Right lobe of liver (tissue), 4 donors: ENCODE measurements around the gene OR2W1.

Source experiments
- CTCF ChIP-seq, 4 donors: fragments of 200-600 bp in 3 of 4; fragments of 450-650 bp in 1 of 4; IDR thresholded peaks; one replicate each; pipeline versions ENCODE4 v1.5.1 to v1.8.0; 2016 to 2022; ENCODE audit warnings: antibody characterized with exemption in 4 of 4, mild to moderate bottlenecking in 2 of 4
- POLR2A ChIP-seq: fragments of 450-650 bp; IDR thresholded peaks from one replicate; pipeline ENCODE4 v1.6.1; 2017; ENCODE audit warnings: antibody characterized with exemption, mild to moderate bottlenecking
- donor health status: DM: no; HTN: no; CAD: no.
- donor health status: DM: no; HTN: no; CAD: no.
- donor health status: DM: no; HTN: yes; CAD: no.

GRCh38 chr6:29092957-29093356, 48.0 kb upstream of the OR2W1 start:
- TF ChIP-seq POLR2A: no peak
- no peak for TF ChIP-seq CTCF (IDR thresholded peaks at IDR 0.05)
